H1 (cell line): Measurements from ENCODE around the gene CD300LG. TPM values are rescaled to one million over a fixed set of nuclear protein-coding genes. Genes with fewer than 3 reads are reported as not detected.

Experiments used
- CTCF ChIA-PET: fragments of 300-600 bp; sonication (Branson Sonifier 250); formaldehyde crosslinking; loops from one replicate; lab custom pipeline; 2021; ENCODE audit not compliant: partially characterized antibody; lab: Charles Lee
- POLR2A ChIA-PET: fragments of 300-600 bp; sonication (Branson Sonifier 250); formaldehyde crosslinking; loops from one replicate; lab custom pipeline; 2021; ENCODE audit warnings: inconsistent platforms; ENCODE audit not compliant: partially characterized antibody; lab: Charles Lee
- DNase-seq, 2 experiments: peaks; one replicate each; pipeline versions ENCODE4 v3.0.0 to v3.0.0-alpha.2; 2010 to 2022; ENCODE audit warnings: low spot score in 2 of 2, low read depth in 1 of 2, mixed read lengths in 1 of 2
- FAIRE-seq: peaks from 2 replicates; lab custom pipeline; 2011; peaks lifted over from hg19 to GRCh38; lab: Jason Lieb, UNC
- H2AFZ ChIP-seq: 2 replicates; pipeline ENCODE4 v1.8.1; 2012; ENCODE audit warnings: low read length, inconsistent platforms
- H2AK5ac ChIP-seq: 2 replicates; pipeline ENCODE4 v1.6.1; 2013; ENCODE audit warnings: low read depth, low read length
- H2BK120ac ChIP-seq: replicated peaks from 2 replicates; pipeline ENCODE3; 2013; ENCODE audit warnings: low read depth, low read length, inconsistent platforms
- H2BK12ac ChIP-seq: 2 replicates; pipeline ENCODE4 v1.6.1; 2013; ENCODE audit warnings: low read depth, low read length
- H2BK15ac ChIP-seq: 2 replicates; pipeline ENCODE4 v1.6.1; 2013; ENCODE audit warnings: low read length
- H2BK20ac ChIP-seq: 2 replicates; pipeline ENCODE4 v1.6.1; 2013; ENCODE audit warnings: low read length
- H2BK5ac ChIP-seq: 2 replicates; pipeline ENCODE4 v1.6.1; 2013; ENCODE audit warnings: low read depth, low read length
- H3K14ac ChIP-seq: 2 replicates; pipeline ENCODE4 v1.6.1; 2013; ENCODE audit warnings: inconsistent platforms; ENCODE audit not compliant: insufficient read length
- H3K18ac ChIP-seq: 2 replicates; pipeline ENCODE4 v1.6.1; 2013; ENCODE audit warnings: low read length; ENCODE audit errors: extremely low read depth
- H3K23ac ChIP-seq: 2 replicates; pipeline ENCODE4 v1.6.1; 2013; ENCODE audit warnings: inconsistent platforms; ENCODE audit not compliant: insufficient read length
- H3K23me2 ChIP-seq: 2 replicates; pipeline ENCODE4 v1.6.1; 2013; ENCODE audit warnings: low read depth, low read length
- H3K27ac ChIP-seq: 2 replicates; pipeline ENCODE4 v1.6.1; 2011; ENCODE audit warnings: low read depth, low read length, inconsistent platforms
- H3K27me3 ChIP-seq, 4 experiments: replicated peaks in 1 of 4; 1 replicate in 1 of 4; 2 replicates in 3 of 4; pipeline versions ENCODE4 v1.6.1 to v1.8.1; 2011 to 2013; ENCODE audit warnings: low read length in 3 of 4, mild to moderate bottlenecking in 3 of 4, inconsistent platforms in 2 of 4, mixed read lengths in 2 of 4, moderate library complexity in 1 of 4; ENCODE audit not compliant: control insufficient read depth in 3 of 4, insufficient read depth in 3 of 4; ENCODE audit errors: extremely low read depth in 1 of 4
- H3K36me3 ChIP-seq, 4 experiments: 2 replicates each; pipeline versions ENCODE4 v1.6.1 to v1.8.1; 2011 to 2013; ENCODE audit warnings: mild to moderate bottlenecking in 4 of 4, low read length in 3 of 4, moderate library complexity in 2 of 4, control low read depth in 1 of 4, inconsistent platforms in 1 of 4; ENCODE audit not compliant: insufficient read depth in 4 of 4, control insufficient read depth in 2 of 4
- H3K4ac ChIP-seq: replicated peaks from 2 replicates; pipeline ENCODE3; 2013; ENCODE audit warnings: low read length, low read depth, mixed read lengths, inconsistent platforms; ENCODE audit not compliant: insufficient read length
- H3K4me1 ChIP-seq, 4 experiments: replicated peaks in 1 of 4; 1 replicate in 1 of 4; 2 replicates in 3 of 4; pipeline versions ENCODE4 v1.6.1 to v1.8.1; 2011 to 2013; ENCODE audit warnings: low read length in 3 of 4, inconsistent platforms in 2 of 4, mixed read lengths in 1 of 4; ENCODE audit not compliant: insufficient read depth in 4 of 4, control insufficient read depth in 3 of 4
- H3K4me2 ChIP-seq, 2 experiments: 2 replicates each; pipeline versions ENCODE4 v1.6.1 to v1.8.1; 2011 to 2013; ENCODE audit warnings: low read depth in 2 of 2, low read length in 2 of 2, control low read depth in 1 of 2, inconsistent platforms in 1 of 2, mild to moderate bottlenecking in 1 of 2; ENCODE audit not compliant: insufficient read depth in 1 of 2
- H3K4me3 ChIP-seq, 4 experiments: fragments of 200-600, 300-600 bp in 1 of 4; sonication (generic), shearing (Covaris generic), sonication (Bioruptor Twin) in 1 of 4; 2 replicates each; pipeline versions ENCODE4 v1.5.1 to v1.8.1; 2011 to 2016; ENCODE audit warnings: low read length in 4 of 4, low read depth in 3 of 4, control low read depth in 2 of 4, inconsistent platforms in 2 of 4, mild to moderate bottlenecking in 2 of 4, mixed read lengths in 1 of 4, moderate library complexity in 1 of 4; ENCODE audit not compliant: insufficient read depth in 2 of 4; ENCODE audit errors: extremely low read depth in 1 of 4
- H3K56ac ChIP-seq: replicated peaks from 2 replicates; pipeline ENCODE3; 2013; ENCODE audit warnings: low read depth, mild to moderate bottlenecking, mixed read lengths, low read length, inconsistent platforms; ENCODE audit not compliant: insufficient read length
- H3K79me1 ChIP-seq: 2 replicates; pipeline ENCODE4 v1.6.1; 2013; ENCODE audit warnings: low read depth, low read length, control low read depth
- H3K79me2 ChIP-seq, 2 experiments: 2 replicates each; pipeline versions ENCODE4 v1.6.1 to v1.8.1; 2012 to 2013; ENCODE audit warnings: low read length in 2 of 2, mild to moderate bottlenecking in 2 of 2, inconsistent platforms in 1 of 2; ENCODE audit not compliant: insufficient read depth in 2 of 2, control insufficient read depth in 1 of 2
- H3K9ac ChIP-seq, 4 experiments: replicated peaks in 1 of 4; 1 replicate in 1 of 4; 2 replicates in 3 of 4; pipeline versions ENCODE4 v1.6.1 to v1.8.1; 2011 to 2013; ENCODE audit warnings: low read depth in 3 of 4, low read length in 3 of 4, control low read depth in 2 of 4, mild to moderate bottlenecking in 2 of 4, moderate library complexity in 2 of 4, inconsistent platforms in 1 of 4; ENCODE audit errors: extremely low read depth in 1 of 4
- H3K9me3 ChIP-seq, 2 experiments: 2 replicates each; pipeline versions ENCODE4 v1.6.1 to v1.8.1; 2012 to 2013; ENCODE audit warnings: mild to moderate bottlenecking in 2 of 2, moderate library complexity in 2 of 2, control low read depth in 1 of 2, inconsistent platforms in 1 of 2, low read depth in 1 of 2, low read length in 1 of 2, mixed read lengths in 1 of 2; ENCODE audit not compliant: insufficient read depth in 2 of 2
- H4K20me1 ChIP-seq, 2 experiments: replicated peaks in 1 of 2; 2 replicates each; pipeline versions ENCODE3 to v1.8.1; 2011 to 2013; ENCODE audit warnings: inconsistent platforms in 2 of 2, low read length in 2 of 2, mild to moderate bottlenecking in 1 of 2; ENCODE audit not compliant: insufficient read depth in 2 of 2, control insufficient read depth in 1 of 2
- H4K5ac ChIP-seq: 2 replicates; pipeline ENCODE4 v1.6.1; 2013; ENCODE audit warnings: low read length, low read depth, mixed read lengths, inconsistent platforms; ENCODE audit not compliant: insufficient read length
- H4K8ac ChIP-seq: 2 replicates; pipeline ENCODE4 v1.8.0; 2013; ENCODE audit warnings: mild to moderate bottlenecking, moderate library complexity, low read length, inconsistent platforms; ENCODE audit not compliant: insufficient read depth; ENCODE audit errors: extremely low read depth
- H4K91ac ChIP-seq: replicated peaks from 2 replicates; pipeline ENCODE3; 2013; ENCODE audit warnings: low read length, mixed read lengths, inconsistent platforms; ENCODE audit not compliant: insufficient read length
- KDM4A ChIP-seq: IDR thresholded peaks from one replicate; pipeline ENCODE4 v1.7.1; 2012; ENCODE audit warnings: low read depth, mild to moderate bottlenecking, moderate library complexity, low read length, inconsistent platforms; ENCODE audit not compliant: severe bottlenecking
- RFX5 ChIP-seq: IDR thresholded peaks from 2 replicates; pipeline ENCODE4 v1.6.1; 2011; ENCODE audit warnings: low read depth, low read length, improper control_type of control experiment, borderline replicate concordance
- SP1 ChIP-seq: IDR thresholded peaks from 2 replicates; pipeline ENCODE4 v1.6.1; 2011; ENCODE audit warnings: low read depth, low read length
- TBP ChIP-seq: IDR thresholded peaks from 2 replicates; pipeline ENCODE4 v1.6.1; 2011; ENCODE audit warnings: low read depth, low read length, improper control_type of control experiment
- WGBS, 2 experiments: shearing (Covaris generic) in 1 of 2; methylation state at CpG; one replicate each; pipeline versions ENCODE4 v1.1.6 to v1.1.7; 2013 to 2015; ENCODE audit warnings: low lambda C conversion rate in 2 of 2, mixed read lengths in 2 of 2, inconsistent platforms in 1 of 2, low coverage in 1 of 2, missing lambda C conversion rate in 1 of 2; ENCODE audit not compliant: insufficient replicate concordance in 2 of 2, insufficient coverage in 1 of 2, insufficient read length in 1 of 2; ENCODE audit errors: extremely low coverage in 1 of 2, missing lambda C conversion rate in 1 of 2; 5-methylcytosine and 5-hydroxymethylcytosine counted together
- polyA plus RNA-seq, 7 experiments: library from polyadenylated mRNA; depleted of rRNA in 3 of 7; stranded (reverse) in 5 of 7; unstranded in 2 of 7; fragments of >200 nt in 5 of 7; fragments of 200-250 nt in 2 of 7; gene quantifications; 1 replicate in 5 of 7; 2 replicates in 1 of 7; 4 replicates in 1 of 7; pipeline versions ENCODE4 v1.2.1 to v1.2.3, GENCODE V29; 2011 to 2013; ENCODE audit warnings: missing spikeins in 2 of 7, mixed read lengths in 2 of 7
- total RNA-seq: library from RNA; stranded (reverse); fragmentation: NEBNext Ultra II Directional; extraction: Animal tissue kit (Norgen Biotek cat#: 25700); gene quantifications from 2 replicates; pipeline ENCODE4 v1.2.1, GENCODE V29; 2021

Gene CD300LG
- total and polyA plus RNA-seq, 2 of the 8 experiments (the other 6 are each of a cell fraction or from before 2014, with no cell fraction given), result 0.06 TPM; not detected in 1

- Histone ChIP-seq H3K79me1 (no peaks in the 10 kb centered on the region), H3K27me3 (no peaks in the 10 kb centered on the region), H3K56ac (no peak overlapping the region), H4K20me1 (peaks cover 0 to 2% of the 10 kb centered on the region in 2 experiments), H2BK12ac (no peak overlapping the region), H4K8ac (no peak overlapping the region), H3K14ac (no peak overlapping the region), H2BK120ac (no peak overlapping the region), H4K5ac (no peak overlapping the region), H3K4me2 (no peak overlapping the region), H3K36me3 (no peaks in the 10 kb centered on the region), H2BK15ac (no peak overlapping the region), H2BK5ac (no peak overlapping the region), H3K79me2 (no peaks in the 10 kb centered on the region), H3K23ac (no peak overlapping the region), H2AFZ (no peak overlapping the region), H3K27ac (no peak overlapping the region), H3K9ac (no peak overlapping the region), H3K4ac (no peak overlapping the region), H3K23me2 (no peaks in the 10 kb centered on the region), H3K9me3 (no peaks in the 10 kb centered on the region), H4K91ac (no peak overlapping the region), H3K4me3 (no peak overlapping the region), H2BK20ac (no peak overlapping the region), H3K18ac (no peak overlapping the region), H3K4me1 (peaks cover 9 to 17% (median 13%) of the 10 kb centered on the region in 4 experiments), H2AK5ac (no peak overlapping the region)
- FAIRE-seq, result no peak
- WGBS, 2 experiments, result 90% methylated on average over 4 of the region's 4 CpGs; no CpG with 5 or more reads in 1 of the 2 experiments
- POLR2A ChIA-PET, result interaction anchor here (0.6 to 0.7 kb wide), 3 partner anchors 20 to 514 kb away, joined by 3 to 6 read pairs (median 6); no protein-coding TSS in a partner anchor
- CTCF ChIA-PET, result interaction anchor here (0.6 to 25.8 kb wide), 8 partner anchors 9 to 650 kb away, joined by 3 to 403 read pairs (median 4); partner anchors contain the start of gene DHX8
- TF ChIP-seq SP1, result no peak
- TF ChIP-seq KDM4A, result no peak
- no peak for TF ChIP-seq RFX5
- TF ChIP-seq TBP, result no peak
- no peak for DNase-seq
Measured at GRCh38 chr17:43888548-43888947, 41.6 kb downstream of the CD300LG start.
